ENCODE data around the gene MTHFSD.

MTHFSD gene

GRCh38 chr16:86501989-86502855 lies 52.8 kb downstream of the MTHFSD start:
- Histone ChIP-seq H3K9ac (ENCODE audit: low read length in 5 of 5) (no peak overlapping the region), H3K9me3 (ENCODE audit: control insufficient read depth in 5 of 5, low read length in 5 of 5) (no peaks in the 10 kb centered on the region), H3K4me1 (ENCODE audit: control insufficient read depth in 5 of 5, insufficient read depth in 5 of 5, low read length in 5 of 5) (peaks cover 2 to 16% (median 9%) of the 10 kb centered on the region in 5 donors), H3K4me3 (ENCODE audit: low read depth in 1 of 5, low read length in 5 of 5) (no peak overlapping the region), H3K27ac (ENCODE audit: low read depth, low read length) (no peak overlapping the region), H3K36me3 (ENCODE audit: control insufficient read depth in 5 of 5, insufficient read depth in 5 of 5, low read length in 5 of 5) (no peaks in the 10 kb centered on the region), H3K27me3 (ENCODE audit: control insufficient read depth in 5 of 5, insufficient read depth in 4 of 5, low read length in 5 of 5) (peaks cover 79 to 91% (median 88%) of the 10 kb centered on the region in 5 donors)

GRCh38 chr16:86500708-86501510 lies 54.1 kb downstream of the MTHFSD start:
- peaks cover 2 to 16% (median 9%) of the 10 kb centered on the region in 5 donors for H3K4me1 ChIP-seq (ENCODE audit: control insufficient read depth in 5 of 5, insufficient read depth in 5 of 5, low read length in 5 of 5)
- no peak overlapping the region for H3K9ac ChIP-seq (ENCODE audit: low read length in 5 of 5)
- H3K4me3 ChIP-seq (ENCODE audit: low read depth in 1 of 5, low read length in 5 of 5) = no peak overlapping the region
- H3K27ac ChIP-seq (ENCODE audit: low read depth, low read length) = no peak overlapping the region
- H3K36me3 ChIP-seq (ENCODE audit: control insufficient read depth in 5 of 5, insufficient read depth in 5 of 5, low read length in 5 of 5) = no peaks in the 10 kb centered on the region
- H3K9me3 ChIP-seq (ENCODE audit: control insufficient read depth in 5 of 5, low read length in 5 of 5) = no peaks in the 10 kb centered on the region
- H3K27me3 ChIP-seq (ENCODE audit: control insufficient read depth in 5 of 5, insufficient read depth in 4 of 5, low read length in 5 of 5) = peaks cover 74 to 91% (median 84%) of the 10 kb centered on the region in 5 donors

DNA sequence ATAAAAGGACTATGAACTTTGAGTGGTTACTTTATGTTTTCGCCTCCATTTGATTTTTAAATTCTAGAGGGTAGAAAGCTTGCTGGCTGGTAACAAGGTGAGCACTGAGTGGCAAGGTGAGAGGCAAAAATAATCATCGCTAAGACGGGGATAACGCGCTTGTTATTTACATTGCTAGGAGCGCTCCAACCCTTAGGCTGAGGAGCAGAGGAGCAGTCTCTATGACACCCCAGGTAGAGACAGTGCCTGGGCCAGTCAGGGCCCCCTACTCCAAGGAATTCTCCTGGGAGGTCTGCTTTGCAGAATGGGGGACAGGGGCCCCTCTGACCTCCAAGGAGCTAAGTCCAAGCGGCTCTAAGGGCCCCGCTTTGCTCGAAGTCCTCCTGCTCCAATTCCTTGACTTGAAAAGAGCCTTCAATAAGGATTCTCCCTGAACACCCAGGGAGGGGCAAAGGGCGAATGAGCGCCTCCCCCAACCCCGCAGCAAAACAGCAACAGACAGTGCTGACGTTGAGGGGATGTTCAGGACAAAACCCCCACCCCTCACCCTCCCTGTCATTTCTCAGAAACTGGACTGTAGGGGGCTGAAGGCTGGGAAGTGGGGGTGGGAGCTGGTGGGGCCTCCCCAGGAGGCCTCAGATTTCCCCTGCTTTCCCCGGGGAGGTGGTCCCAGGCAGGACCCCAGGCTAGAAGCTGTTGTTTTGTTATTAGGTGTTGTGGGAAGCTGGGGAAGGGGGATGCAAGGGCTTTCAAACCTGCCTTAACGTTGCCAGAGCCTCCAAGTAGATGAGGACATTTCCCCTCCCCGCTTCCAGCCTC lies 54.9 kb downstream of the MTHFSD start:
- Histone ChIP-seq H3K9me3 (ENCODE audit: control insufficient read depth in 5 of 5, low read length in 5 of 5) (no peaks in the 10 kb centered on the region), H3K27ac (ENCODE audit: low read depth, low read length) (no peak overlapping the region), H3K9ac (ENCODE audit: low read length in 5 of 5) (no peak overlapping the region), H3K4me3 (ENCODE audit: low read depth in 1 of 5, low read length in 5 of 5) (no peak overlapping the region), H3K36me3 (ENCODE audit: control insufficient read depth in 5 of 5, insufficient read depth in 5 of 5, low read length in 5 of 5) (no peaks in the 10 kb centered on the region), H3K27me3 (ENCODE audit: control insufficient read depth in 5 of 5, insufficient read depth in 4 of 5, low read length in 5 of 5) (peaks cover 77 to 93% (median 87%) of the 10 kb centered on the region in 5 donors), H3K4me1 (ENCODE audit: control insufficient read depth in 5 of 5, insufficient read depth in 5 of 5, low read length in 5 of 5) (peaks cover 2 to 11% (median 6%) of the 10 kb centered on the region in 5 donors)

- no peak overlapping the region for H3K27ac ChIP-seq (ENCODE audit: low read depth, low read length)
- H3K4me1 ChIP-seq (ENCODE audit: control insufficient read depth in 5 of 5, insufficient read depth in 5 of 5, low read length in 5 of 5) = peaks cover 0 to 9% (median 6%) of the 10 kb centered on the region in 5 donors
- no peak overlapping the region for H3K4me3 ChIP-seq (ENCODE audit: low read depth in 1 of 5, low read length in 5 of 5)
- H3K27me3 ChIP-seq (ENCODE audit: control insufficient read depth in 5 of 5, insufficient read depth in 4 of 5, low read length in 5 of 5) = peaks cover 76 to 93% (median 87%) of the 10 kb centered on the region in 5 donors
- H3K36me3 ChIP-seq (ENCODE audit: control insufficient read depth in 5 of 5, insufficient read depth in 5 of 5, low read length in 5 of 5) = no peaks in the 10 kb centered on the region
- no peak overlapping the region for H3K9ac ChIP-seq (ENCODE audit: low read length in 5 of 5)
- H3K9me3 ChIP-seq (ENCODE audit: control insufficient read depth in 5 of 5, low read length in 5 of 5) = no peaks in the 10 kb centered on the region
Observed at GRCh38 chr16:86499440-86499786, 55.6 kb downstream of the MTHFSD start.

GRCh38 chr16:86498671-86499439 lies 56.2 kb downstream of the MTHFSD start:
- H3K27ac ChIP-seq (ENCODE audit: low read depth, low read length) = no peak overlapping the region
- H3K9ac ChIP-seq (ENCODE audit: low read length in 5 of 5) = no peak overlapping the region
- H3K4me1 ChIP-seq (ENCODE audit: control insufficient read depth in 5 of 5, insufficient read depth in 5 of 5, low read length in 5 of 5) = peaks cover 0 to 9% (median 6%) of the 10 kb centered on the region in 5 donors
- H3K4me3 ChIP-seq (ENCODE audit: low read depth in 1 of 5, low read length in 5 of 5) = no peak overlapping the region
- peaks cover 76 to 93% (median 87%) of the 10 kb centered on the region in 5 donors for H3K27me3 ChIP-seq (ENCODE audit: control insufficient read depth in 5 of 5, insufficient read depth in 4 of 5, low read length in 5 of 5)
- H3K36me3 ChIP-seq (ENCODE audit: control insufficient read depth in 5 of 5, insufficient read depth in 5 of 5, low read length in 5 of 5) = no peaks in the 10 kb centered on the region
- no peaks in the 10 kb centered on the region for H3K9me3 ChIP-seq (ENCODE audit: control insufficient read depth in 5 of 5, low read length in 5 of 5)

- Histone ChIP-seq H3K9me3 (ENCODE audit: control insufficient read depth in 5 of 5, low read length in 5 of 5) (no peaks in the 10 kb centered on the region), H3K36me3 (ENCODE audit: control insufficient read depth in 5 of 5, insufficient read depth in 5 of 5, low read length in 5 of 5) (no peaks in the 10 kb centered on the region), H3K9ac (ENCODE audit: low read length in 5 of 5) (no peak overlapping the region), H3K27me3 (ENCODE audit: control insufficient read depth in 5 of 5, insufficient read depth in 4 of 5, low read length in 5 of 5) (peaks cover 82 to 93% (median 88%) of the 10 kb centered on the region in 5 donors), H3K27ac (ENCODE audit: low read depth, low read length) (no peak overlapping the region), H3K4me1 (ENCODE audit: control insufficient read depth in 5 of 5, insufficient read depth in 5 of 5, low read length in 5 of 5) (peaks cover 0 to 9% (median 6%) of the 10 kb centered on the region in 5 donors), H3K4me3 (ENCODE audit: low read depth in 1 of 5, low read length in 5 of 5) (no peak overlapping the region)
Observed at GRCh38 chr16:86498155-86498670, 56.8 kb downstream of the MTHFSD start.

DNA sequence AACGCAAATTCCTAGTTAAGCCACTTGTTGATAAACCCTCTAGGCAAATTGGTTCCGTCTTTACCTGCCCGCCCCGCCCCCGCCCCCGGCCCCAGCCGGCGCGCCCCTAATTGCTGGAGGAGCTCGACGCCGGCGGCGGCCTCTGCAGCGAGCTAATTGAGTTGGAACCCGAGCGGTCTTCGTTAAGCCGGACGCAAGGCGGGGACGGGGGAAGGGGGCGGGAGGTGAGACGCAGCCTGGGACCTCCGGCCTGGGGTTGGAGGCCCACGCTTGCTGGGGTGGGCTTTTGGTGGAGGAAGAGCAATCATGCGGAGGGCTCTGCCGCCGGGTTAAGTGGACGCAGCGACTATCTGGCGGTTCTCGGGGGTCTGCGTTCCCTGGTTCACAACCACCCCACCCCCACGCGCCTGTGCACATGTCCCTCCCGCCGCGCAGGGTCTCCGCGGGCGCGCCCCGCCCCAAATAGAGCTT lies 57.4 kb downstream of the MTHFSD start:
- H3K4me3 ChIP-seq (ENCODE audit: low read depth in 1 of 5, low read length in 5 of 5) = no peak overlapping the region
- no peak overlapping the region for H3K27ac ChIP-seq (ENCODE audit: low read depth, low read length)
- peaks cover 83 to 93% (median 88%) of the 10 kb centered on the region in 5 donors for H3K27me3 ChIP-seq (ENCODE audit: control insufficient read depth in 5 of 5, insufficient read depth in 4 of 5, low read length in 5 of 5)
- H3K9me3 ChIP-seq (ENCODE audit: control insufficient read depth in 5 of 5, low read length in 5 of 5) = no peaks in the 10 kb centered on the region
- H3K9ac ChIP-seq (ENCODE audit: low read length in 5 of 5) = no peak overlapping the region
- no peaks in the 10 kb centered on the region for H3K36me3 ChIP-seq (ENCODE audit: control insufficient read depth in 5 of 5, insufficient read depth in 5 of 5, low read length in 5 of 5)
- peaks cover 0 to 9% (median 6%) of the 10 kb centered on the region in 5 donors for H3K4me1 ChIP-seq (ENCODE audit: control insufficient read depth in 5 of 5, insufficient read depth in 5 of 5, low read length in 5 of 5)

DNA sequence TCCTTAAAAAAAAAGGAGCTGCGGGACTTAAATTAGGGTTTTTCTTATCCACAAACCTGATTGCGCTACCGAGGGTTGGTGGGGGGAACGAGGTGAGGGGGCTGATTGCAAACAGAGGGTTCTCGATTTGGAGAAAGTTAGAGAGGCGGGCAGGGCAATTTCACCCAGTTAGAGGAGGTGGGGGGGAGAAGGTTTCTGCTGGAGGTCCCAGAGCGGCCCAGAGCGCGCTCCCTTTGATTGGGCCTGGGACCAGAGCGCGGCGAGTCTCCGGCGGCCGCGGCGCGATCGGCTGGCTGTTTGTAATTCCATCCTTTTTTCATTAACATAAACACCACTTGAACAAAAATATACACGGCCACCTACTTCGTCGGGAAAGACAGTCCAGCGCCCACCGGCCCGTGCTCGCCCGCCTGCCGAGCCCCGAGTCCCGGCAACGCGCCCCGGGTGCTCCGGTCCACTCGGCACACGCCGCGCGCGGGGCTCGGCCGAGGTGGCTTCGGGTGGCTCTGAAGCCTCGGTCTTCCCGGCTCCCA lies 58.0 kb downstream of the MTHFSD start:
- Histone ChIP-seq H3K9me3 (ENCODE audit: control insufficient read depth in 5 of 5, low read length in 5 of 5) (no peaks in the 10 kb centered on the region), H3K4me1 (ENCODE audit: control insufficient read depth in 5 of 5, insufficient read depth in 5 of 5, low read length in 5 of 5) (peaks cover 0 to 9% (median 6%) of the 10 kb centered on the region in 5 donors), H3K27ac (ENCODE audit: low read depth, low read length) (no peak overlapping the region), H3K9ac (ENCODE audit: low read length in 5 of 5) (no peak overlapping the region), H3K27me3 (ENCODE audit: control insufficient read depth in 5 of 5, insufficient read depth in 4 of 5, low read length in 5 of 5) (peaks cover 78 to 91% (median 88%) of the 10 kb centered on the region in 5 donors), H3K4me3 (ENCODE audit: low read depth in 1 of 5, low read length in 5 of 5) (no peak overlapping the region), H3K36me3 (ENCODE audit: control insufficient read depth in 5 of 5, insufficient read depth in 5 of 5, low read length in 5 of 5) (no peaks in the 10 kb centered on the region)

All from subcutaneous abdominal adipose tissue (tissue), 5 donors.